IMR-90 (cell line): ENCODE measurements around the gene RASAL1. TPM values are rescaled to one million over a fixed set of nuclear protein-coding genes. Genes with fewer than 3 reads are reported as not detected.

Source experiments
- ATAC-seq: fragments of 200-7000 bp; cut with Tn5 transposase; 2 replicates; pipeline ENCODE4 v1.9.1; 2020; ENCODE audit warnings: low read depth, mild to moderate bottlenecking, moderate library complexity
- BruUV-seq: library from RNA; stranded (reverse); fragments of 400-500 nt; replicated peaks from 2 replicates; lab custom pipeline; 2021; lab: Mats Ljungman, UMichigan
- CTCF ChIA-PET: fragments of 300-600 bp; formaldehyde crosslinking; extraction: SDS; loops from one replicate; lab custom pipeline; 2021; ENCODE audit warnings: antibody characterized with exemption; lab: Yijun Ruan, JAX
- POLR2A ChIA-PET: fragments of 300-600 bp; sonication (Branson Sonifier 250); formaldehyde crosslinking; loops from one replicate; lab custom pipeline; 2022; ENCODE audit warnings: antibody characterized with exemption; ENCODE audit not compliant: unreplicated experiment; lab: Charles Lee
- DNase-seq: peaks from one replicate; pipeline ENCODE4 v3.0.0; 2013
- H2AFZ ChIP-seq: replicated peaks from 2 replicates; pipeline ENCODE3; 2013; ENCODE audit warnings: low read length, mild to moderate bottlenecking; ENCODE audit not compliant: poor library complexity
- H2AK5ac ChIP-seq: 2 replicates; pipeline ENCODE4 v1.6.1; 2013; ENCODE audit warnings: low read depth, low read length, inconsistent platforms
- H2AK9ac ChIP-seq: replicated peaks from 2 replicates; pipeline ENCODE3; 2013; ENCODE audit warnings: mild to moderate bottlenecking, low read depth, low read length, moderate library complexity; ENCODE audit not compliant: poor library complexity
- H2BK120ac ChIP-seq: 2 replicates; pipeline ENCODE4 v1.6.1; 2013; ENCODE audit warnings: low read depth, low read length, inconsistent platforms
- H2BK15ac ChIP-seq: 3 replicates; pipeline ENCODE4 v1.6.1; 2013; ENCODE audit warnings: low read depth, low read length, inconsistent platforms
- H2BK20ac ChIP-seq: 2 replicates; pipeline ENCODE4 v1.6.1; 2013; ENCODE audit warnings: low read depth, mild to moderate bottlenecking, inconsistent platforms, low read length, moderate library complexity
- H2BK5ac ChIP-seq: 2 replicates; pipeline ENCODE4 v1.6.1; 2013; ENCODE audit warnings: mild to moderate bottlenecking, low read depth, low read length, inconsistent platforms; ENCODE audit not compliant: poor library complexity, severe bottlenecking
- H3K14ac ChIP-seq: replicated peaks from 2 replicates; pipeline ENCODE4 v1.6.1; 2013; ENCODE audit warnings: low read depth, low read length, inconsistent platforms
- H3K18ac ChIP-seq: 2 replicates; pipeline ENCODE4 v1.6.1; 2013; ENCODE audit warnings: low read depth, low read length, control low read depth
- H3K23ac ChIP-seq: 2 replicates; pipeline ENCODE4 v1.6.1; 2013; ENCODE audit warnings: low read depth, low read length, inconsistent platforms
- H3K27ac ChIP-seq: 2 replicates; pipeline ENCODE4 v1.5.1; 2013; ENCODE audit warnings: mild to moderate bottlenecking, control low read depth, low read length; ENCODE audit not compliant: insufficient read depth
- H3K27me3 ChIP-seq: 2 replicates; pipeline ENCODE4 v1.6.1; 2013; ENCODE audit warnings: low read length; ENCODE audit not compliant: control insufficient read depth, insufficient read depth
- H3K36me3 ChIP-seq: 2 replicates; pipeline ENCODE4 v1.6.1; 2013; ENCODE audit warnings: low read length, mixed read lengths; ENCODE audit not compliant: control insufficient read depth, insufficient read depth
- H3K4ac ChIP-seq: 2 replicates; pipeline ENCODE4 v1.6.1; 2013; ENCODE audit warnings: low read depth, low read length, inconsistent platforms
- H3K4me1 ChIP-seq: 2 replicates; pipeline ENCODE4 v1.6.1; 2013; ENCODE audit warnings: low read length, mixed read lengths; ENCODE audit not compliant: control insufficient read depth, insufficient read depth
- H3K4me2 ChIP-seq: 2 replicates; pipeline ENCODE4 v1.6.1; 2013; ENCODE audit warnings: low read depth, mild to moderate bottlenecking, control low read depth, low read length, moderate library complexity
- H3K4me3 ChIP-seq: 2 replicates; pipeline ENCODE4 v1.5.1; 2013; ENCODE audit warnings: low read depth, mild to moderate bottlenecking, control low read depth, low read length, moderate library complexity; ENCODE audit not compliant: insufficient read depth
- H3K56ac ChIP-seq: 2 replicates; pipeline ENCODE4 v1.6.1; 2013; ENCODE audit warnings: low read length, inconsistent platforms; ENCODE audit not compliant: insufficient read depth; ENCODE audit errors: extremely low read depth
- H3K79me1 ChIP-seq, 2 experiments: 2 replicates each; pipeline ENCODE4 v1.6.1; 2013; ENCODE audit warnings: low read length in 2 of 2, inconsistent platforms in 1 of 2, low read depth in 1 of 2
- H3K9ac ChIP-seq: 2 replicates; pipeline ENCODE4 v1.6.1; 2013; ENCODE audit warnings: low read depth, low read length, control low read depth
- H3K9me1 ChIP-seq: 2 replicates; pipeline ENCODE4 v1.6.1; 2013; ENCODE audit warnings: low read length, inconsistent platforms; ENCODE audit not compliant: insufficient read depth
- H3K9me3 ChIP-seq: 2 replicates; pipeline ENCODE4 v1.6.1; 2013; ENCODE audit warnings: low read length; ENCODE audit not compliant: control insufficient read depth, insufficient read depth
- H4K20me1 ChIP-seq: 2 replicates; pipeline ENCODE4 v1.6.1; 2013; ENCODE audit warnings: low read length, inconsistent platforms; ENCODE audit not compliant: insufficient read depth
- H4K5ac ChIP-seq: 2 replicates; pipeline ENCODE4 v1.6.1; 2013; ENCODE audit warnings: mild to moderate bottlenecking, low read depth, low read length, control low read depth
- H4K8ac ChIP-seq, 2 experiments: 2 replicates each; pipeline ENCODE4 v1.6.1; 2013; ENCODE audit warnings: low read depth in 2 of 2, low read length in 2 of 2, control low read depth in 1 of 2, inconsistent platforms in 1 of 2
- H4K91ac ChIP-seq: 2 replicates; pipeline ENCODE4 v1.6.1; 2013; ENCODE audit warnings: low read depth, low read length, inconsistent platforms; ENCODE audit not compliant: insufficient read depth
- CHD1 ChIP-seq: IDR thresholded peaks from 2 replicates; pipeline ENCODE4 v1.6.1; 2012; ENCODE audit warnings: low read depth, low read length, improper control_type of control experiment
- NFE2L2 ChIP-seq: fragments of 150-350 bp; IDR thresholded peaks from 2 replicates; pipeline ENCODE4 v1.6.1; 2016; ENCODE audit warnings: low read depth, mild to moderate bottlenecking, low read length
- RAD21 ChIP-seq: IDR thresholded peaks from 2 replicates; pipeline ENCODE4 v1.6.1; 2012; ENCODE audit warnings: low read length, improper control_type of control experiment
- WGBS, 2 experiments: methylation state at CpG; one replicate each; pipeline versions ENCODE4 v1.1.5 to v1.1.7; 2013; ENCODE audit warnings: missing lambda C conversion rate in 2 of 2; ENCODE audit not compliant: insufficient read length in 1 of 2; ENCODE audit errors: extremely low coverage in 2 of 2; 5-methylcytosine and 5-hydroxymethylcytosine counted together
- dilution Hi-C: fragments of 300-500 bp; cut with HindIII; formaldehyde crosslinking; loops from one replicate; pipeline ENCODE4 v1.14.3; 2018; ENCODE audit warnings: low sequenced_read_pairs; ENCODE audit not compliant: unreplicated experiment
- in situ Hi-C: fragments of 300-500 bp; cut with MboI; formaldehyde crosslinking; loops from 3 replicates; pipeline ENCODE4 v1.14.3; 2019; ENCODE audit warnings: low sequenced_read_pairs, inconsistent platforms, mixed read lengths
- intact Hi-C: fragments of 100-400 bp; cut with micrococcal nuclease; formaldehyde crosslinking; loops from 2 replicates; pipeline ENCODE4 v1.10.0; 2022
- polyA plus RNA-seq, 3 experiments: library from polyadenylated mRNA; depleted of rRNA; stranded (reverse); fragments of >200 nt; gene quantifications; 2 replicates each; pipeline ENCODE4 v1.2.3, GENCODE V29; 2012; ENCODE audit warnings: low replicate concordance in 1 of 3
- total RNA-seq: library from RNA; depleted of rRNA; stranded (reverse); fragments of >200 nt; gene quantifications from 2 replicates; pipeline ENCODE4 v1.2.3, GENCODE V29; 2012
- TF ChIP-seq, protein P1 (sequence below): conservative IDR thresholded peaks from 2 replicates; pipeline ENCODE4 v1.5.1; 2012; ENCODE audit warnings: mild to moderate bottlenecking, low read depth, low read length, improper control_type of control experiment
- TF ChIP-seq, protein P2 (sequence below): fragments of 150-350 bp; IDR thresholded peaks from 2 replicates; pipeline ENCODE4 v1.6.1; 2017; ENCODE audit warnings: mild to moderate bottlenecking, antibody characterized with exemption, low read length, low read depth

The RASAL1 gene
- total and polyA plus RNA-seq, 2 of the 4 experiments (the other 2 are of a cell fraction) = not detected

DNA sequence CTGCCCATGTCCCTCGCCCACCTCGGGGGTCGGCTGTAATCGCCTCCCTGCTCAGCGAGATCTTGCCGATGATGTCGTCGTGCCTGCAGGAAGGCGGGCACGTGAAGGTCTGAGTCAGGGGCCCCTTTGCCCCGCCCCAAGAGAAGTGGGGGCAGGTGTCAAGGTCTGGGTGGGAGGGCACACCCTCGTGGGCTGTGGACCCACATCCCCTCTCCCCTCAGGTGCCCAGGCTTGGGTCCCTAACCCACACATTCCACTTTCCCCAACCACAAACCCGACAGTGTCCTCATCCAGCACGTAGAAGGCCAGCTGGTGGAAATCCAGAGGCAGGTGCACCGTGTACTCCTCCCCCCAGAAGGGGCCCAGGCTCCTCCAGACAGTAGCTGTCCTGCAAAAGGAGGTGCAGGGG, 7.8 kb downstream of the RASAL1 start (continued):
- TF ChIP-seq, protein P1, sequence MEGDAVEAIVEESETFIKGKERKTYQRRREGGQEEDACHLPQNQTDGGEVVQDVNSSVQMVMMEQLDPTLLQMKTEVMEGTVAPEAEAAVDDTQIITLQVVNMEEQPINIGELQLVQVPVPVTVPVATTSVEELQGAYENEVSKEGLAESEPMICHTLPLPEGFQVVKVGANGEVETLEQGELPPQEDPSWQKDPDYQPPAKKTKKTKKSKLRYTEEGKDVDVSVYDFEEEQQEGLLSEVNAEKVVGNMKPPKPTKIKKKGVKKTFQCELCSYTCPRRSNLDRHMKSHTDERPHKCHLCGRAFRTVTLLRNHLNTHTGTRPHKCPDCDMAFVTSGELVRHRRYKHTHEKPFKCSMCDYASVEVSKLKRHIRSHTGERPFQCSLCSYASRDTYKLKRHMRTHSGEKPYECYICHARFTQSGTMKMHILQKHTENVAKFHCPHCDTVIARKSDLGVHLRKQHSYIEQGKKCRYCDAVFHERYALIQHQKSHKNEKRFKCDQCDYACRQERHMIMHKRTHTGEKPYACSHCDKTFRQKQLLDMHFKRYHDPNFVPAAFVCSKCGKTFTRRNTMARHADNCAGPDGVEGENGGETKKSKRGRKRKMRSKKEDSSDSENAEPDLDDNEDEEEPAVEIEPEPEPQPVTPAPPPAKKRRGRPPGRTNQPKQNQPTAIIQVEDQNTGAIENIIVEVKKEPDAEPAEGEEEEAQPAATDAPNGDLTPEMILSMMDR = no peak
- no peak for TF ChIP-seq RAD21

DNA sequence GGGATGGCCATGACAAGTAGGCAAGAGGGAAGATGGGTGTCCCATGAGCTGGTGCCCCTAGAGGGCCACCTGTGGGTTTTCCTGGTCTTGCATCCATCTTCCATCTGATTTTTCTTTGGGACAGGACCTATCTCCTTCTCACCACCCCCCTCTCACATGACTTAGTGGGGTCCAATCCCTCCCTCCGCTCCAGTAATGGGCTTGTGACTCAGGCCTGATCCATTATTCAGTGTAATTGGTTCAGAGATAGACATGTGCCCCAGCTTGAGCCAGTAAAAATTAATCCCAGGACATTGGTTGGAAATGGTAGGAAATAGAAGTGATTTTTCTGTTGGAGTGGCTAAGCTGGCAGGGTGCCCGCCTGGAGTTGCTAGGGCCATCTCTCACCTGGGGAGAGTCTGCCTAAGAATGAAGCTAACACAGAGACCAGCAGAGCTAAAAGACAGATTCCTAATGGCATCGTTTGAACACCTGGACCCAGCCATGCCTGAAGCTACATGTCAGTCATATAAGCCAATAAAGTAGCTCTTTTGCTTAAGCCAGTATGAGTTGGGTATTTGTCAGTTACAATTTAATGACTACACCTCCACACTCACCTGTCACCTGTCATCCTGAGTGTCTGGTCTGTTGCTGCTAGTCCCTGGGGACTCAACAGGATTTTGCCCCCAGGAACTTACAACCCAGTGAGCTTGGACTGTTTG, 14.7 kb downstream of the RASAL1 start:
- H3K9ac ChIP-seq = no peak overlapping the region
- H2AK9ac ChIP-seq = no peak overlapping the region
- DNase-seq = no peak
- H2BK15ac ChIP-seq = no peak overlapping the region
- no peak overlapping the region for H4K91ac ChIP-seq
- no peak overlapping the region for H3K27ac ChIP-seq
- no peak overlapping the region for H3K18ac ChIP-seq
- no TSS peak for BruUV-seq
- no peak overlapping the region for H3K4me2 ChIP-seq
- no peak overlapping the region for H2AK5ac ChIP-seq
- H4K20me1 ChIP-seq = no peaks in the 10 kb centered on the region
- H3K27me3 ChIP-seq = no peaks in the 10 kb centered on the region; the same call in 1 of the 2 replicates
- H3K4me3 ChIP-seq = no peak overlapping the region
- no peaks in the 10 kb centered on the region for H3K9me1 ChIP-seq
- no peak overlapping the region for H3K4ac ChIP-seq
- no peak overlapping the region for H3K56ac ChIP-seq
- no peak for ATAC-seq
- H3K14ac ChIP-seq = no peak overlapping the region
- in situ Hi-C loops (no loop called here), dilution Hi-C loops (no loop called here), intact Hi-C loops (no loop called here)
- H4K5ac ChIP-seq = no peak overlapping the region
- POLR2A ChIA-PET = no interaction called here
- WGBS, 2 experiments = 71% methylated on average over 1 of the region's 3 CpGs; no CpG with 5 or more reads in 1 of the 2 experiments
- H2BK5ac ChIP-seq = no peak overlapping the region
- no peak overlapping the region for H2BK120ac ChIP-seq
- no peaks in the 10 kb centered on the region for H3K9me3 ChIP-seq
- no peak overlapping the region for H4K8ac ChIP-seq
- no peaks in the 10 kb centered on the region for H3K79me1 ChIP-seq
- TF ChIP-seq NFE2L2 (no peak), CHD1 (no peak)
- TF ChIP-seq, protein P2, sequence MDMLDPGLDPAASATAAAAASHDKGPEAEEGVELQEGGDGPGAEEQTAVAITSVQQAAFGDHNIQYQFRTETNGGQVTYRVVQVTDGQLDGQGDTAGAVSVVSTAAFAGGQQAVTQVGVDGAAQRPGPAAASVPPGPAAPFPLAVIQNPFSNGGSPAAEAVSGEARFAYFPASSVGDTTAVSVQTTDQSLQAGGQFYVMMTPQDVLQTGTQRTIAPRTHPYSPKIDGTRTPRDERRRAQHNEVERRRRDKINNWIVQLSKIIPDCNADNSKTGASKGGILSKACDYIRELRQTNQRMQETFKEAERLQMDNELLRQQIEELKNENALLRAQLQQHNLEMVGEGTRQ = peak; percentile 48; the same call in 1 of the 2 replicates
- CTCF ChIA-PET = no interaction called here
- H3K23ac ChIP-seq = no peak overlapping the region
- H3K36me3 ChIP-seq = no peaks in the 10 kb centered on the region
- H2BK20ac ChIP-seq = no peak overlapping the region
- H2AFZ ChIP-seq = no peak overlapping the region
- no peaks in the 10 kb centered on the region for H3K4me1 ChIP-seq
